Activated CD8-positive, alpha-beta memory T cell treated with anti-CD3 and anti-CD28 coated beads for 1 hour (primary cell): ENCODE data around the gene RAB17.
"Not testable (repeated sequence)": the region's sequence is repeated elsewhere in the genome, so short reads cannot be mapped to it uniquely, and the experiment has no call there.

Source experiments
- DNase-seq, 2 donors: peaks; one replicate each; pipeline ENCODE4 v3.0.0-alpha.2; 2020; ENCODE audit warnings: low read depth in 1 of 2; ENCODE audit errors: extremely low read depth in 1 of 2

The RAB17 gene

DNA sequence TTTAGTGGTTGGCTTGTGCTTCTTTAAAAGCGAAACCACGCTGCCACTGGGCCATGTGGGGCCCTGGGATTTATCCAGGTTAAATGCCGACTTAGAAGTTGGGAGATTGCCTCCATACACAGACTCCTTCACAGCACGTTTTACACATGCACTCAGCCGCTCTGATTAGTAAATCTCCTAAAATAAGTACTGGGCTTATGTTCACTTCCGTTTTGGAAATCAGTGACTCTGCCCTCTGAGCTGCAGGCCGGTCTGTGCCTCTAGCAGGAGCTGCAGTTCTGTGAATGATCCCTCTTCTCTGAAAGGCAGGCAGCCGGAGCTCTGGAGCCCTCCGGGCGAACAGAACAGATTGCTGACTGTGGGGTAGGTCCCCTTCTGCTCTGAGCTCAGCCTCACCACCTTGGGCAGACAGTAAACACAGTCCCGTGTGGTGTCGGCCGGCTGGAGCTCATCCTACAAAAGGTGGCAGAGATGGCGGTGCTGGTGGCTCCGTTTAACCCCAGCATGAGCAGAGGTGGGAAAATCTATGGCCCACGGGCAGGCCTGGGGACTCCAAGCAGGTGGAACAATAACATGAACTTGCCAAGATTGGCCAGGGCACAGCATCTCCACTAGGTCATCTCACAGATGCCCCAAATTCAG is 9.8 kb upstream of the RAB17 start:
- DNase-seq, result no peak

DNA sequence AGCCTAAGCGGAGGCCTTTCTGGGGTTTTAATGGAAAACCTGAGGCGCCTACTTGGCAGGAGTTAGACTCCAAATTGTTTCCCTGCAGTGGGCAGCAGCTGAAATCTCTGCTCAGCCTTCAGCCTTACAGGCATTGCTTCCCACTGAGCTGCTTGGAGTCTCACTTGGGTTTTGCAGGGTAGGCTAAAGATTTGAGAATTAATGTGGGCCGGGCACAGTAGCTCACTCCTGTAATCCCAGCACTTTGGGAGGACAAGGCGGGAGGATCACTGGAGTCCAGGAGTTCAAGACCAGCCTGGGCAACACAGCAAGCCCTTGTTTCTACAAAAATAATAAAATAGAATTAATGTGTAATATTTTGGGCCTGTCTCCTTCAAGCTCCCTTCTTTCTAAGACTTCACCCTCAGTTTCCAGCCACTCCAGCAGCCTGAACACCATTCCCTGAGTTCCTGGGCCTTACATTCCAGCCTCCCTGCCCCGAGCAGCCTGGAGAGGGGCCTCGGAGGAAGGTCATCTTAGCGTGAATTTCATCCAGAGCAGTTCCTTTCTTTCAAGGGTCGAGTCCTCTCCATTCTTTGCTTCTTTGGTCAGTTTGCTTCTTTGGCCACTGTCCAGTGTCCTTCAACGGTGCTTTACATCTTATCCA is 9.1 kb upstream of the RAB17 start:
- DNase-seq, result no peak

DNA sequence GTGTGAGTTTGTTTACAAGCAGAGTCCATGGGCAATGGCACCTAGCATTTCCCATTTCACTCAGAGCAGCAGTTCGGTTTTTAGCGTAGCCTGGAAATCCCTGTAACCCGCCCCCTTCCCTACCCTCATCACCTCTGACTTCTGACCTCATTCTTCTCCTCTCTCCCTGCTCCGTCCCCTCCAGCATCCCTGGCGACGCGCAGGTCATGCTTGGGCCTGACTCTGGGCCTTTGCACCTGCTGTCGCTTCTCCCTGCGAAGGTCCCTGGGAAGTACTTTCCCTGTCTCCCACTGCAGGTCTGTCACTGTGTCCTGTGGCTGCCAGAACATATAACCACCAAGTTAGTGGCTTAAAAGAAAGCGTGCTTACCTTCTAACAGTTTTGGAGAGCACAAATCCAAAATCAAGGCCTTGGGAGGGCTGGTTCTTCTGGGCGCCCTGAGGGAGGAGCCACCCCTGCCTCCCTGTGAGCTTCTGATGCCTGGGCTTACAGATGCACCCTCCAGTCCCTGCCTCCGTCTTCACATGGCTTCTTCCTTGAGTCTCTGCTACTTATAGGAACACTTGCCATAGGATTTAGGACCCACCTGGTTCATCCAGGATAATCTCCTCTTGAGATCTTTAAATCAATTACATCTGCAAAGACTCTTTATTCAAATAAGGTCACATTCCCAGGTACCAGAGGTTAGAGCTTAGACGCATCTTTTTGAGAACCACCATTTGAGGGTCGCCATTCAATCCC is 8.1 kb upstream of the RAB17 start:
- no peak for DNase-seq

DNA sequence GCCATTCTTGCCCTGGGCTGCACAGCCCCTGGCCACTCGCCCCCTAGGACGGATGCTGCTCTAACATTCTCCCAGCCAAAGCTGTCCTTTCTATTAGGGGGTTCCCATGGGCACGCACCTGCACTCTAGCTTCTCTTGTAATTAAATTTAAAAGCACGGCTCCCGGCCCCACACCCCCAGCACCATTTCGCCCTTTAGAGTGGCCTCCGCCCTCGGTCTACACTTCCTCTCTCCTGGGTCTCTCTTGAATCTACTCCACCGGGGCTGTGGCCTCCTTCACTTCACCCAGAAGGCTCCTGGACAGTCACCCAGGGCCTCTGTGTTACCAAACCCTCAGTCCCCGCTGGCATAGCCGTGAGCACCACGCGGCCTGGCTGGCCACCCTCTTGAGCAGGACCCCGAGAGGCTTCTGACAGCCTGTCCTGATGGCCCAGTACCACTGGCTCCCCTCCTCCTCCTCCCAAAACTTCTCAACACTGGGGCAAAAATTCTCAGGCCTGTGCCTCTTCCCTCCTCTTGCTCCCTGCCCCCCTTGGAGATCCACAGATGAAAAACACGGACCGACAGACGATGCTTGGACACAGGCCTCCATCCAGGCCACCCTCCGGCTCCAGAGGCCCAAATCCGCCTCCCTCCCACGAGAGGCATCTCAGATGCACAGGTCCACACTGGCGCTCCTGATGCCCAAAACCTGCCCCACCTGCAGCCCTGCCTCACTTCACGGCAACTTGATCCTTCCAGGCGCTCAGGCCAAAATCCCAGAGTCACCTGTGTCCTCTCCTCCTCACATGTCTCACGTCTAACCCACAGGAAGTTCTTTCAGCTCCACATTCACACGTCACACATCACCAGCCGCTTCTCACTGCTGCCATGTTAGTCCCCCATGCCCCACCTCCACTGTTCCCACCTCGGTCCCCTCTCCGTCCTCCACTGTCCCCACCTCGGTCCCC is 6.9 kb upstream of the RAB17 start:
- no peak for DNase-seq

DNA sequence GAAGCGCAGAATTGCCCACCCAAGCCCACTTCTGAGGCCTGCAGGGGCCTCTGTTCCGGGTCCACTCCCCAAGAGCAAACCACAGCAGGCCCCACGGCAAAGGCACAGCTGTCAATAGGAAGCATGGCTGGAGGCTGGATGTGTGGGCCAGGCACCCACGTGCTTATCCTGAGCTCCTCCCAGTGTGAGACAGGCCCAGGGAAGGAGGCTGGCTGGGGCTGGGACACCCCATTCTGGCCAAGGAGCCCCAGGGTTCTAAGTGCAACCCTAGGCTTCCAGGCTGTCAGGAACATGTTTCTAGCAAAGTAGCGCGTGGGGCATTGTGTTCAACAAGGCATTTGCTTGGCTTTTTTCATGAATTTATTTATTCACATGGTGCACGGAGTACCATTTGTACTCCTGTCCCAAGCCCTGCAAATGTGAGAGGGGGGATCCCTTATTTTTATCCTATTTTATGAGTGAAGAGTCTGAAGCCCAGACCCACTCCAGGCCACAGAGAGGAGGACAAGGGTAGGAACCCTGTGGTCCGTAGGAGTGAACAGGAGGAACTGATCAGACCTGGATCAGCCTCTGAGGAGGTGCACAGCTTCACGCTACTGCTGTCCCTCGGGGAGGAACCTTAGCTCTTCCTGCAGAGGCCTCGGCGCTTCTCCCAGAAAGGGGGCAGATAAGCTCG is 6.1 kb upstream of the RAB17 start:
- no peak for DNase-seq

GRCh38 chr2:237595829-237596519 is 5.4 kb upstream of the RAB17 start:
- DNase-seq, result not testable (repeated sequence)

- DNase-seq, result no peak
Measured at GRCh38 chr2:237594514-237594871, 4.0 kb upstream of the RAB17 start.

DNA sequence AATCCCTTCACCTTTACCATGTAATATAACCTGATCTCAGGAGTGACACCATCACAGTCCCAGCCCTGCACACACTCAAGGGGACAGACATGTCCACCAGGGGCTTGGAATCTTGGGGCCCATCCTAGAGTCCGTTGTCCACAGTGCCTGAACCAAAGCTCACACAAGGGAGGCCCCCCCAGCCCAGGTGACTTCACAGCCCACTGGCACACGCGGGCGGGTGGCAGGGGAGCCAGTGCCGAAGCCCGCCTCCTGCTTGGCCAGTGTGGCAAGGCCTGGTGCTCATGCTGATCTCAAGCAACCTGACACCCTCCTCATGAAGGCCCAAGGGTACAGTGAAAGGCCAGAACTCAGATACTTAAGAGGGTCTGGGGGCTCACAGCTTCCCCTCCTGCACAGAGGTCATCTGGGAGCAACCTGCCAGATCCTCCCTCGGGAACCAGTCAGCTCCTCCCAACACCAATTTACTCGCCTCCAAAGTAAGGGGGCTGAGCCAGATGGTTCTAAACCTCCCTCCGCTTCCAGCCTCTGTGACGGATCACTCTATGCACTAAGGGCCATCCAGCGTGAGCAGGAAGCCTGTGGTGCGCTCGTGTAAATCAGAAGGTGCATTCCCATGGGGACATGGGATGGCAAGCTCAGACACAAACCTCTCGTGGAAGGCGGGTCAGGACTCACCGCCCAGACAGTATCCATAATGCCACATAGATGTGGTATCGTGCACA is 3.2 kb upstream of the RAB17 start:
- DNase-seq, result no peak

DNA sequence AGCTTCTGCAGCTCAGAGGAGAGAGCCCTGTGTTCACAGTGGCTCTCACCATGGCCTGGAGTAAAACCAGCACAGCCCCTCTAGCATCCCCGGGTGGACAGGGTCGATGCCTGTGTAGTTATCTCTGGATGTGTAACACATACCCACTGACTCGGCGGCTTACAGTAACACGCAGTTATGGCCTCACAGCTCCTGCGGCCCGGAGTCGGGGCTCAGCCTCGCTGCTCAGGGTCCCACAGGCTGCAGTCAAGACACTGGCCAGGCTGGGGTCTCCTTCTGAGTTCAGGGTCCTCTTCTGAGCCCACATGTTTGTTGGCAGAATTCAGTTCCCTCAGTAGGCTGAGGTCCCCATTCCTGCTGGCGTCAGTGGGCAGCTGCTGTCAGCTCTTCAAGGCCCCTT is 2.5 kb upstream of the RAB17 start:
- DNase-seq, result no peak

DNA sequence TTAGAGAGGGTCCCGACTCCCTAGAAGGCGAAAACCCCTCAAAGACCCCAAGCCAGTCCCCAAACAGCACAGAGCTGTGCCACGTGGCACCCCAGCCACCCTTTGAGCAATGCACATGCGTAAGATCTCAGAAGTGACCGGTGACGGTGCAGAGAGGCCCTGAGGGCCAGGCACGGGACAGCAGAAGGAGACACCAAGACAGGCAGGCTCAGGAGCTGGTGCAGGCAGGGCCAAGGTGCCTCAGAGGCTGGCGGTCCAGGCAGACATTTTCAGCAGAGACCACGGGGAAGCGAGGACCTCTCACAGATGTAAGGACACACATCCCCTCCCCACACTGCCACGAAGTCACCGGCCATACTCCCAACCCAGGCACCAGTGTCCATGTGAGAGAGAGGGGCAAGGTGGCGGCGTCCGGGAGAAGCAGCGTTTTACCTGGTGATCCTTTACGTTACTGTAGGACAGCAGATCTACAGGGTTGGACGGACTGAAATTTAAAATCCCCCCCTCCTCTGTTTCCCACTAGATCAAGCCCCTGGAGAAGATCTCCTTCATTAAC is 2.0 kb upstream of the RAB17 start:
- DNase-seq, result no peak

GRCh38 chr2:237591141-237591881 is 777 bp upstream of the RAB17 start:
- DNase-seq, result no peak

DNA sequence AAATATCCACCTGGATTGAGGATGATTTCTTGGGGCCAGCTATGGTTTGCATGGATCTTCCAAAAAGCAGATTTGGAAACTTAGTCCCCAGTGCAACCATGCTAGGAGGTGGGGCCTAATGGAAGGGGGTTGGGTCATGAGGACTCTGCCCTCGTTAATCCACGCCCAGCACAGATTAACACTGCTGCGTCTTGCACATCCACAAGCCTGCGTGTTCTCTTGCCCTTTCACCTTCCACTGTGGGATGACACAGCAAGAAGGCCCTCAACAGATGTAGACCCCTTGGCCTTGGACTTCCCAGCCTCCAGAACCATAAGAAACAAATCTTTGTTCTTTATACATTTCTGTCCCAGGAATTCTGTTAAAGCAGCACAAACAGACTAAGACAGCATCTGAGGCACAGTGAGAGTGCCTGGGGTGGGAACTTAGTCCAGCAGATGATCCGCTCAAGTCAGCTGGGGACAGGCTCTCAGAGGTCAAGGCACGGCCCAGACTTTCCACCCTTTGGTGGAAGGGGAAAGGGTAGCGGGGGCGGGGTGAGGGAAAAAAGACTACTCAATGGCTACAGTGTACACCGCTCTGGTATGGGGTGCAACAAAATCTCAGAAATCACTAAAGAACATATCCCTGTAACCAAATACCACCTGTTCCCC is 2.4 kb downstream of the RAB17 start:
- no peak for DNase-seq

DNA sequence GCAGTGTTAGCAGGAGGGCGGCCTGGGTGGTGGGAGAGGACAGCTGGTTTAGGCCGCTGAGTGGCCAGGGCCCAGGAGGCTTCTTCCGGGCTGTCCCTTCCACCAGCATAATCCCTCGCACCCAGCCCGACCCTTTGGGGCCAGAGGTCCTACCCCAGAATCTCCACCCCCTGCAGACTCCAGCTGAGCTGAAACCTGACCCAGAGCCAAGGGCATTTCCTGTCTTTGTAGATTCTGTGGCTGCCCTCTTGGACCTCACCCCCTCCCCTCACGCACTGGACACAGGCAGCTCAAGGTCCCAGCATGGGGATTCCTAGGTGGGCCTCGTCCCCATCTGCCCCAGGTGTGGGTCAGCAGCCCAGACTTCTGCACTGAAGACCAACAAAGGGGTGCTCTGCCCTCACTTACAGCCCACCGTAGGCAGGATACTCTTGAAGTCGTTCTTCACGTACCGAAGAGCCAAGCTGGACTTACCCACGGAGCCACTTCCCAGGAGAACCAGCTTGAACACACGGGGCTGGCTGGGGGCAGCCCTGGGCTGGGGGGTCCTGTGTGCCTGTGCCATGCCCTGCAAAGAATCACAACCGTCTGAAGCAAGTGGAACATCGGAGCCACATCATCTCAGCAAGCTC is 4.8 kb downstream of the RAB17 start:
- DNase-seq, result no peak

- no peak for DNase-seq
Measured at GRCh38 chr2:237583385-237584295, 6.9 kb downstream of the RAB17 start.

GRCh38 chr2:237581751-237582746 is 8.5 kb downstream of the RAB17 start:
- peak in 1 of 2 donors; percentile 34 for DNase-seq
